Pancreas (tissue), 10 donors: Measurements from ENCODE around the gene C10orf71. TPM values are rescaled to one million over a fixed set of nuclear protein-coding genes. Genes with fewer than 3 reads are reported as not detected.

Experiments
- ATAC-seq, 4 donors: fragments of 200-7000 bp; cut with Tn5 transposase; one replicate each; pipeline versions ENCODE4 v1.8.0 to v1.9.1; 2020; ENCODE audit warnings: mild to moderate bottlenecking in 4 of 4, moderate library complexity in 4 of 4
- DNase-seq, 6 donors: peaks; one replicate each; pipeline ENCODE4 v3.0.0-alpha.2; 2020
- FAIRE-seq: peaks from 2 replicates; lab custom pipeline; 2012; peaks lifted over from hg19 to GRCh38; lab: Jason Lieb, UNC
- H3K27ac ChIP-seq, 4 donors: fragments of 200-600 bp; sonication (generic); 1 replicate in 3 of 4; 2 replicates in 1 of 4; pipeline versions ENCODE4 v1.5.0 to v1.8.0; 2020
- H3K27me3 ChIP-seq, 4 donors: fragments of 200-600 bp; one replicate each; pipeline ENCODE4 v1.8.0; 2021
- H3K36me3 ChIP-seq, 3 donors: fragments of 200-600 bp; sonication (generic) in 1 of 3; one replicate each; pipeline versions ENCODE4 v1.5.0 to v1.8.0; 2020 to 2021
- H3K4me1 ChIP-seq, 3 donors: fragments of 200-600 bp; one replicate each; pipeline ENCODE4 v1.8.0; 2021
- H3K4me3 ChIP-seq, 4 donors: fragments of 200-600 bp; sonication (generic) in 2 of 4; one replicate each; pipeline versions ENCODE4 v1.5.0 to v1.8.0; 2020 to 2021
- H3K9me3 ChIP-seq, 4 donors: fragments of 200-600 bp; one replicate each; pipeline ENCODE4 v1.8.0; 2021
- WGBS, 2 donors: extraction: QIAGEN DNeasy Blood & Tissue Kit; methylation state at CpG; one replicate each; pipeline ENCODE4 v1.1.7; 2013; 5-methylcytosine and 5-hydroxymethylcytosine counted together
- intact Hi-C, 3 donors: fragments of 100-400 bp; cut with DNase I; formaldehyde crosslinking; loops; one replicate each; pipeline versions ENCODE4 v1.11.1 to v1.14.2; 2022
- polyA plus RNA-seq, 2 donors: library from polyadenylated mRNA; stranded (reverse); fragments of 200-250 nt; gene quantifications; one replicate each; pipeline ENCODE4 v1.2.3, GENCODE V29; 2013
- total RNA-seq, 6 donors: library from RNA; stranded (reverse); fragmentation: NEBNext Ultra II Directional in 4 of 6; extraction: Animal tissue kit (Norgen Biotek cat#: 25700) in 4 of 6; gene quantifications; one replicate each; pipeline versions ENCODE4 v1.2.1 to v1.2.4, GENCODE V29; 2021 to 2023
- TF ChIP-seq, protein P1 (sequence below), 4 donors: fragments of 200-600 bp; sonication (generic) in 3 of 4; IDR thresholded peaks; one replicate each; pipeline versions ENCODE4 v1.5.0 to v1.8.0; 2021; ENCODE audit warnings: antibody characterized with exemption in 4 of 4
- donor health status: healthy with polysubstance abuse.
- donor health status: DM: no; HTN: no; CAD: no; lungs with moderate emphysema.
- donor health status: DM: no; HTN: no; CAD: no.
- donor health status: control.
- donor health status: control.
- donor health status: Bipolar disorder and iron deficiency.
- donor health status: DM: yes; HTN: yes; CAD: no.
- donor health status: DM: no; HTN: no; CAD: no.
- donor health status: DM: no; HTN: no; CAD: no.
- donor health status: DM: yes; HTN: yes; CAD: no.

The C10orf71 gene
- total and polyA plus RNA-seq, 8 donors = 0.07 to 2.6 (median 0.50) TPM

- Histone ChIP-seq H3K27me3 (no peaks in the 10 kb centered on the region), H3K36me3 (no peaks in the 10 kb centered on the region), H3K9me3 (no peaks in the 10 kb centered on the region), H3K4me3 (no peak overlapping the region), H3K27ac (no peak overlapping the region), H3K4me1 (no peaks in the 10 kb centered on the region)
- FAIRE-seq (no peak), ATAC-seq (no peak), DNase-seq (no peak)
- TF ChIP-seq, protein P1, sequence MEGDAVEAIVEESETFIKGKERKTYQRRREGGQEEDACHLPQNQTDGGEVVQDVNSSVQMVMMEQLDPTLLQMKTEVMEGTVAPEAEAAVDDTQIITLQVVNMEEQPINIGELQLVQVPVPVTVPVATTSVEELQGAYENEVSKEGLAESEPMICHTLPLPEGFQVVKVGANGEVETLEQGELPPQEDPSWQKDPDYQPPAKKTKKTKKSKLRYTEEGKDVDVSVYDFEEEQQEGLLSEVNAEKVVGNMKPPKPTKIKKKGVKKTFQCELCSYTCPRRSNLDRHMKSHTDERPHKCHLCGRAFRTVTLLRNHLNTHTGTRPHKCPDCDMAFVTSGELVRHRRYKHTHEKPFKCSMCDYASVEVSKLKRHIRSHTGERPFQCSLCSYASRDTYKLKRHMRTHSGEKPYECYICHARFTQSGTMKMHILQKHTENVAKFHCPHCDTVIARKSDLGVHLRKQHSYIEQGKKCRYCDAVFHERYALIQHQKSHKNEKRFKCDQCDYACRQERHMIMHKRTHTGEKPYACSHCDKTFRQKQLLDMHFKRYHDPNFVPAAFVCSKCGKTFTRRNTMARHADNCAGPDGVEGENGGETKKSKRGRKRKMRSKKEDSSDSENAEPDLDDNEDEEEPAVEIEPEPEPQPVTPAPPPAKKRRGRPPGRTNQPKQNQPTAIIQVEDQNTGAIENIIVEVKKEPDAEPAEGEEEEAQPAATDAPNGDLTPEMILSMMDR (IDR thresholded peaks at IDR 0.05) = no peak
- intact Hi-C loops = no loop called here
- WGBS, 2 donors = 80 to 85% methylated on average over 4 of the region's 4 CpGs
Measured at GRCh38 chr10:49329146-49329505, 30.2 kb downstream of the C10orf71 start.

GRCh38 chr10:49330127-49330665, 31.2 kb downstream of the C10orf71 start:
- FAIRE-seq (no peak), ATAC-seq (no peak), DNase-seq (no peak)
- Histone ChIP-seq H3K4me3 (no peak overlapping the region), H3K36me3 (no peaks in the 10 kb centered on the region), H3K27ac (no peak overlapping the region), H3K4me1 (no peaks in the 10 kb centered on the region), H3K27me3 (no peaks in the 10 kb centered on the region), H3K9me3 (no peaks in the 10 kb centered on the region)
- TF ChIP-seq, protein P1 (IDR thresholded peaks at IDR 0.05) = no peak
- intact Hi-C loops = no loop called here
- 89 to 91% methylated on average over 5 of the region's 5 CpGs for WGBS, 2 donors

GRCh38 chr10:49331431-49331830, 32.5 kb downstream of the C10orf71 start:
- DNase-seq (no peak), FAIRE-seq (no peak), ATAC-seq (no peak)
- intact Hi-C loops = no loop called here
- TF ChIP-seq, protein P1 (IDR thresholded peaks at IDR 0.05) = no peak
- H3K36me3 ChIP-seq = no peaks in the 10 kb centered on the region
- H3K9me3 ChIP-seq = no peaks in the 10 kb centered on the region
- no peak overlapping the region for H3K4me3 ChIP-seq
- H3K27me3 ChIP-seq = no peaks in the 10 kb centered on the region
- WGBS, 2 donors = 54 to 69% methylated on average over 3 of the region's 3 CpGs
- H3K4me1 ChIP-seq = no peaks in the 10 kb centered on the region
- no peak overlapping the region for H3K27ac ChIP-seq

GRCh38 chr10:49332333-49332732, 33.4 kb downstream of the C10orf71 start:
- DNase-seq (no peak), FAIRE-seq (no peak), ATAC-seq (no peak)
- H3K4me1 ChIP-seq = no peaks in the 10 kb centered on the region
- no peak overlapping the region for H3K27ac ChIP-seq
- H3K27me3 ChIP-seq = no peaks in the 10 kb centered on the region
- no peaks in the 10 kb centered on the region for H3K36me3 ChIP-seq
- TF ChIP-seq, protein P1 (IDR thresholded peaks at IDR 0.05) = no peak
- 71 to 74% methylated on average over 4 of the region's 4 CpGs for WGBS, 2 donors
- no peaks in the 10 kb centered on the region for H3K9me3 ChIP-seq
- no peak overlapping the region for H3K4me3 ChIP-seq
- intact Hi-C loops = no loop called here

- Histone ChIP-seq H3K36me3 (no peaks in the 10 kb centered on the region), H3K4me3 (no peak overlapping the region), H3K27me3 (no peaks in the 10 kb centered on the region), H3K9me3 (no peaks in the 10 kb centered on the region), H3K4me1 (no peaks in the 10 kb centered on the region), H3K27ac (no peak overlapping the region)
- FAIRE-seq (no peak), DNase-seq (no peak), ATAC-seq (no peak)
- TF ChIP-seq, protein P1 (IDR thresholded peaks at IDR 0.05) = no peak
- 81 to 82% methylated on average over 6 of the region's 6 CpGs for WGBS, 2 donors
- intact Hi-C loops = no loop called here
Measured at GRCh38 chr10:49332768-49333167, 33.8 kb downstream of the C10orf71 start.
